AG10803 (cell line): ENCODE results near the gene CAPNS2.

Experiments used
- DNase-seq: peaks from one replicate; pipeline ENCODE4 v3.0.0; 2010; ENCODE audit warnings: low read depth
- H3K4me3 ChIP-seq: 2 replicates; pipeline ENCODE4 v1.5.1; 2011; ENCODE audit warnings: mild to moderate bottlenecking, low read length, control low read depth
- CTCF ChIP-seq: conservative IDR thresholded peaks from 2 replicates; pipeline ENCODE4 v1.5.1; 2011; ENCODE audit warnings: mild to moderate bottlenecking, low read length, control low read depth, inconsistent platforms

CAPNS2 gene

GRCh38 chr16:55555436-55555835 lies 11.0 kb upstream of the CAPNS2 start:
- TF ChIP-seq CTCF: no peak
- peak; percentile 73 for DNase-seq
- no peak overlapping the region for H3K4me3 ChIP-seq

- DNase-seq: no peak
- H3K4me3 ChIP-seq: no peak overlapping the region
- TF ChIP-seq CTCF: no peak
These were observed 9.3 kb upstream of the CAPNS2 start for GRCh38 chr16:55557186-55557585.

GRCh38 chr16:55559233-55559632 lies 7.3 kb upstream of the CAPNS2 start:
- no peak for TF ChIP-seq CTCF
- no peak overlapping the region for H3K4me3 ChIP-seq
- DNase-seq: peak; percentile 48

- DNase-seq: no peak
- TF ChIP-seq CTCF: no peak
- H3K4me3 ChIP-seq: no peak overlapping the region
These were observed 6.5 kb upstream of the CAPNS2 start for GRCh38 chr16:55559933-55560516.

- TF ChIP-seq CTCF: no peak
- no peak for DNase-seq
- no peak overlapping the region for H3K4me3 ChIP-seq
These were observed 5.1 kb upstream of the CAPNS2 start for GRCh38 chr16:55561319-55561848.

- no peak overlapping the region for H3K4me3 ChIP-seq
- TF ChIP-seq CTCF: no peak
- peak; percentile 65 for DNase-seq
These were observed 3.5 kb upstream of the CAPNS2 start for GRCh38 chr16:55562936-55563335.

GRCh38 chr16:55563797-55564196 lies 2.7 kb upstream of the CAPNS2 start:
- no peak overlapping the region for H3K4me3 ChIP-seq
- DNase-seq: peak; percentile 23
- TF ChIP-seq CTCF: no peak
